LNCaP clone FGC (cell line): ENCODE measurements around the gene ATOH8.

Source experiments
- DNase-seq: peaks from one replicate; pipeline ENCODE4 v3.0.0-alpha.2; 2011; ENCODE audit warnings: low read depth
- H3K4me3 ChIP-seq: 2 replicates; pipeline ENCODE4 v1.5.1; 2011; ENCODE audit warnings: mild to moderate bottlenecking, low read depth, low read length, control low read depth
- CTCF ChIP-seq: IDR thresholded peaks from 2 replicates; pipeline ENCODE4 v1.5.1; 2012; ENCODE audit warnings: mild to moderate bottlenecking; ENCODE audit not compliant: control insufficient read depth, insufficient read depth; ENCODE audit errors: extremely low read depth

ATOH8 gene

DNA sequence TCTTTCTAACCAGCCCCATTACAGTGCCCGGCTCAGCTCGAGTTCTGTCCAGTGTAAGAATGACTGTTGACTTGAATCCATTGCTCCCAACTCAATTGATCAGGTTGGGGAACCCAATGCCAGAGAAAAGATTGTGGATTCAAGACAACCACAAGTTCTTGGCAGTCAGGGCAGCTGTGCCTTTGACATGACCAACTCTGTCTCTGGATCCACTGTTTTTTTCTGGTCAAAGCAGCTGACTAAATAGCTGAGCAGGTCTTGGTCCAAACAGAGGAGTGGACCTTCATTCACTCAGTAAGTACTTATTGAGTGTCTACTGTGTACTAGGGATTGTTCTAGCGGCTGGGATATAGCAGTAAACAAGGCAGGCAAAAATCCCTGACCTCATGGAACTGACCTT, 6.3 kb upstream of the ATOH8 start:
- H3K4me3 ChIP-seq: no peak overlapping the region
- no peak for DNase-seq
- no peak for TF ChIP-seq CTCF

- no peak for DNase-seq
- no peak overlapping the region for H3K4me3 ChIP-seq
- TF ChIP-seq CTCF: no peak
Measured at GRCh38 chr2:85748039-85748734, 5.6 kb upstream of the ATOH8 start.

DNA sequence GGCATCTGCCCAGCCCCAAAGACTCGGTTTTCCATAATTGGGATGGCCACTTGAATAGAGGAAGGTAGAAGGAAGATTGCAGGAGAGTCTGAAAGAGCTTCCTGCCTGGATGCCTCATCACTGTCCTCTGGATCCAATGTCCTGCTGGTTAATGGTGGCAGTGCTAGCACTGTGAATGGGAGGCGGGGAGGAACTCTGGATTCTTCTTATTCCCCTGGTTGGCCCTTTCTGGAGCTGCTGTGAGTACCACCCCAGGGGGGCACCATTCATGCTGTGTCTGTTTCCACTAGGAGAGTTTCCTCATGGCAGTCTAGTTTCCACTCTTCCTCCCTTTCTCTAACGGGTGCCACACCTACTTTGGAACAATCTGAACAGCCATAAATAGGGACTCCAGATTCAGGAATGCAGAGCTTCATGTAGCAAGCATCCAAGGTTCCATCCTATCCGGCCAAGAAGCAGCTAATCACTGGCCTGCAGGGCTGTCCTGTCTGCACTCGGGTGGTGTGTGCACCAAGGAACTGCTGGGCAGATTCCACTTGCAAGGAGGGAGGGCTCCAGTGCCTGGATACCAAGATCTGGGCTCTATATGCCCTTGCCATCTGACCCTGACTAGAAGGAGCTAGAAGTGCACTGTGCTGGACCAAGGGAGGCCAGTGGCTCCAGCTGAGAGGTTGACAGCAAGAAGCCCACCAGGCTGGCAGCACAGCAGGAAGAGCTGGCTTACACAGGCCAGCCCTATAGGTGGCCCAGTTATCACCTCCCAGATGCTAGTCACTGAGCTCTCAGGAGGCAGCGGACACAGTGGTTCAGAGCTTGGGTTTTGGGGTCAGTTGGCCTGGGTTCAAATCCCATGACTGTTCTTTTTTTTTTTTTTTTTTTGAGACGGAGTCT, 4.6 kb upstream of the ATOH8 start:
- H3K4me3 ChIP-seq: no peak overlapping the region
- TF ChIP-seq CTCF: no peak
- DNase-seq: no peak

- DNase-seq: no peak
- peak; percentile 71 for TF ChIP-seq CTCF
- H3K4me3 ChIP-seq: no peak overlapping the region
Measured at GRCh38 chr2:85750587-85751575, 2.9 kb upstream of the ATOH8 start.

- TF ChIP-seq CTCF: no peak
- DNase-seq: no peak
- H3K4me3 ChIP-seq: no peak overlapping the region
Measured at GRCh38 chr2:85751627-85752026, 2.2 kb upstream of the ATOH8 start.

- TF ChIP-seq CTCF: no peak
- no peak overlapping the region for H3K4me3 ChIP-seq
- DNase-seq: no peak
Measured at GRCh38 chr2:85753035-85753524, 711 bp upstream of the ATOH8 start.
